Astrocyte (in vitro differentiated cells and primary cell): Measurements from ENCODE around the gene ALKBH3. TPM values are rescaled to one million over a fixed set of nuclear protein-coding genes. Genes with fewer than 3 reads are reported as not detected.

Experiments
- DNase-seq: peaks from one replicate; pipeline ENCODE4 v3.0.0-alpha.2; 2010; ENCODE audit warnings: low read depth
- FAIRE-seq: peaks from 2 replicates; lab custom pipeline; 2011; peaks lifted over from hg19 to GRCh38; lab: Jason Lieb, UNC
- H2AFZ ChIP-seq: 2 replicates; pipeline ENCODE4 v1.6.0; 2012; ENCODE audit warnings: low read depth, low read length, inconsistent platforms
- H3K27ac ChIP-seq: 2 replicates; pipeline ENCODE4 v1.5.1; 2011; ENCODE audit warnings: low read depth, low read length, inconsistent platforms
- H3K27me3 ChIP-seq: 2 replicates; pipeline ENCODE4 v1.6.0; 2011; ENCODE audit warnings: low read length, inconsistent platforms; ENCODE audit not compliant: insufficient read depth
- H3K36me3 ChIP-seq: 2 replicates; pipeline ENCODE4 v1.5.1; 2011; ENCODE audit warnings: low read length, inconsistent platforms; ENCODE audit not compliant: insufficient read depth
- H3K4me1 ChIP-seq: 2 replicates; pipeline ENCODE4 v1.5.1; 2011; ENCODE audit warnings: low read length, inconsistent platforms; ENCODE audit not compliant: insufficient read depth
- H3K4me2 ChIP-seq: 2 replicates; pipeline ENCODE4 v1.6.0; 2012; ENCODE audit warnings: low read length, inconsistent platforms
- H3K4me3 ChIP-seq: 2 replicates; pipeline ENCODE4 v1.5.1; 2011; ENCODE audit warnings: low read depth, mild to moderate bottlenecking, low read length, inconsistent platforms; ENCODE audit not compliant: insufficient read depth
- H3K79me2 ChIP-seq: 2 replicates; pipeline ENCODE4 v1.6.0; 2012; ENCODE audit warnings: mild to moderate bottlenecking, low read length, inconsistent platforms; ENCODE audit not compliant: insufficient read depth
- H3K9ac ChIP-seq: 2 replicates; pipeline ENCODE4 v1.6.0; 2012; ENCODE audit warnings: mild to moderate bottlenecking, low read length, inconsistent platforms
- H3K9me3 ChIP-seq: 2 replicates; pipeline ENCODE4 v1.5.1; 2012; ENCODE audit warnings: low read depth, mild to moderate bottlenecking, low read length, inconsistent platforms; ENCODE audit not compliant: insufficient read depth
- H4K20me1 ChIP-seq: 2 replicates; pipeline ENCODE4 v1.6.0; 2012; ENCODE audit warnings: low read length, inconsistent platforms; ENCODE audit not compliant: insufficient read depth
- H3K27ac Mint-ChIP-seq: one replicate; pipeline ENCODE4 v1.8.0; 2021; ENCODE audit warnings: mild to moderate bottlenecking, mixed read lengths; ENCODE audit not compliant: unreplicated experiment
- H3K27me3 Mint-ChIP-seq: one replicate; pipeline ENCODE4 v1.8.0; 2021; ENCODE audit warnings: low read depth, mixed read lengths; ENCODE audit not compliant: unreplicated experiment
- H3K36me3 Mint-ChIP-seq: one replicate; pipeline ENCODE4 v1.8.0; 2021; ENCODE audit warnings: low read depth, mixed read lengths; ENCODE audit not compliant: unreplicated experiment
- H3K4me1 Mint-ChIP-seq: one replicate; pipeline ENCODE4 v1.8.0; 2021; ENCODE audit warnings: low read depth, mixed read lengths; ENCODE audit not compliant: unreplicated experiment
- H3K4me3 Mint-ChIP-seq: one replicate; pipeline ENCODE4 v1.8.0; 2021; ENCODE audit warnings: mild to moderate bottlenecking, moderate library complexity, mixed read lengths; ENCODE audit not compliant: unreplicated experiment
- H3K9me3 Mint-ChIP-seq: one replicate; pipeline ENCODE4 v1.8.0; 2021; ENCODE audit warnings: mild to moderate bottlenecking, mixed read lengths; ENCODE audit not compliant: unreplicated experiment
- CTCF ChIP-seq: IDR thresholded peaks from 2 replicates; pipeline ENCODE4 v1.5.1; 2011; ENCODE audit warnings: low read depth, mild to moderate bottlenecking, inconsistent platforms, low read length, moderate library complexity; ENCODE audit not compliant: insufficient read depth
- EZH2 ChIP-seq: IDR thresholded peaks from 2 replicates; pipeline ENCODE4 v1.6.1; 2012; ENCODE audit warnings: mild to moderate bottlenecking, low read length, inconsistent platforms; ENCODE audit not compliant: insufficient read depth
- total RNA-seq: library from RNA; stranded (reverse); gene quantifications from 2 replicates; pipeline ENCODE4 v1.2.1, GENCODE V29; 2021

ALKBH3 gene
- total RNA-seq, 1 donor from 2014 or later, result 30.5 TPM

- no peaks in the 10 kb centered on the region for H3K36me3 ChIP-seq
- Mint-ChIP-seq H3K27ac (no peak overlapping the region), H3K9me3 (peaks cover 2% of the 10 kb centered on the region), H3K27me3 (peaks cover 48% of the 10 kb centered on the region), H3K4me3 (peak overlapping the region; percentile 70), H3K4me1 (peaks cover 11% of the 10 kb centered on the region), H3K36me3 (no peaks in the 10 kb centered on the region)
- peak overlapping the region; percentile 73 for H3K9ac ChIP-seq
- H3K9me3 ChIP-seq, result no peaks in the 10 kb centered on the region
- H3K4me3 ChIP-seq, result peak overlapping the region; percentile 62
- no peak for TF ChIP-seq CTCF
- TF ChIP-seq EZH2, result no peak
- H3K27me3 ChIP-seq, result peaks cover 46% of the 10 kb centered on the region
- H3K4me2 ChIP-seq, result peak overlapping the region; percentile 86
- H2AFZ ChIP-seq, result peak overlapping the region; percentile 78
- peaks cover 10% of the 10 kb centered on the region for H4K20me1 ChIP-seq
- peaks cover 19% of the 10 kb centered on the region for H3K4me1 ChIP-seq
- DNase-seq (peak; percentile 46), FAIRE-seq (no peak)
- no peaks in the 10 kb centered on the region for H3K79me2 ChIP-seq
- H3K27ac ChIP-seq, result no peak overlapping the region
These were observed 62.2 kb downstream of the ALKBH3 start for GRCh38 chr11:43942662-43943371.

GRCh38 chr11:43943372-43943930, 62.8 kb downstream of the ALKBH3 start:
- Histone ChIP-seq H3K4me2 (peak overlapping the region; percentile 86), H3K9ac (peak overlapping the region; percentile 73), H3K27me3 (peaks cover 46% of the 10 kb centered on the region), H2AFZ (peak overlapping the region; percentile 78), H3K36me3 (no peaks in the 10 kb centered on the region), H3K79me2 (no peaks in the 10 kb centered on the region), H3K4me1 (peaks cover 15% of the 10 kb centered on the region), H3K4me3 (peak overlapping the region; percentile 62), H4K20me1 (peaks cover 10% of the 10 kb centered on the region), H3K9me3 (no peaks in the 10 kb centered on the region), H3K27ac (no peak overlapping the region)
- Mint-ChIP-seq H3K9me3 (peaks cover 2% of the 10 kb centered on the region), H3K27ac (peak overlapping the region; percentile 20), H3K4me3 (peak overlapping the region; percentile 94), H3K36me3 (no peaks in the 10 kb centered on the region), H3K4me1 (peaks cover 5% of the 10 kb centered on the region), H3K27me3 (peaks cover 48% of the 10 kb centered on the region)
- DNase-seq (no peak), FAIRE-seq (no peak)
- TF ChIP-seq CTCF (no peak), EZH2 (peak; percentile 77)
